GM19099 (cell line): Measurements from ENCODE around the gene NR4A3.

Source experiments
- POLR2A ChIP-seq: IDR thresholded peaks from 3 replicates; pipeline ENCODE4 v1.6.1; 2011; ENCODE audit warnings: low read depth; ENCODE audit not compliant: insufficient read length; ENCODE audit errors: extremely low read depth

NR4A3 gene

DNA sequence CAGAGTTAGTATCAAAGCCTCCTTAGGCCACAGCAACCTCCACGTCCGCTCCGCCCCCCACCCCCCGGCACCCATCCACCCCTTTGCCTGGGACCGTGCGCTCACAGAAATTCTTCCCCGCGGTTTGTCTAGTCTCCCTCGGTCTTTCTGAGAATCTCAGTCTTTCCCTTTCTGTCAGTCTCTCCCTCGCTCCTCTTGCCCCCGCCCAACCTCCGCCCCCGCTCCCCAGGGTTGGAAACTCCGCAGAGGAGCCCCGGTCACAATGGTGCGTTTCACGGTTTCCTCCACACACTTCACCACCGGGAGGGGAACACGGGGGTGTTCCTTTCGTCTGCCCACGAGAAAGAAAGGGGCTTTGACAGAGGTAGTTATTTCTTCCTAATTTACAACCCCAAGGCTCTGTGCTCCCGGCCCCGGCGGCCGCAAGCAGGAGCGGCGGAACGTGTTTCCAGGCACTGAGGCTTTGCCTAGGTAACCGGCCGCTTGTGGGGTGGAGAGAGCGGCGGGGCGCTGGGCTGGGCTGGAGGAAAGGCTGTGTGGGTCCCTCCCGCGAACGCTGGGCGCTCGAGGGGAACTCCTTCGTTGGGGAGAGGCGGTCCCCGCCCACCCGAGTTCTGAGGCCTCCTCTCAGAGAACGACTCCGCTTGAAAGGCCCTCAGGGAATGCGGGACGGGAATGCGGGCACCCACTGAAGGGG is 2.1 kb downstream of the NR4A3 start:
- no peak for TF ChIP-seq POLR2A

DNA sequence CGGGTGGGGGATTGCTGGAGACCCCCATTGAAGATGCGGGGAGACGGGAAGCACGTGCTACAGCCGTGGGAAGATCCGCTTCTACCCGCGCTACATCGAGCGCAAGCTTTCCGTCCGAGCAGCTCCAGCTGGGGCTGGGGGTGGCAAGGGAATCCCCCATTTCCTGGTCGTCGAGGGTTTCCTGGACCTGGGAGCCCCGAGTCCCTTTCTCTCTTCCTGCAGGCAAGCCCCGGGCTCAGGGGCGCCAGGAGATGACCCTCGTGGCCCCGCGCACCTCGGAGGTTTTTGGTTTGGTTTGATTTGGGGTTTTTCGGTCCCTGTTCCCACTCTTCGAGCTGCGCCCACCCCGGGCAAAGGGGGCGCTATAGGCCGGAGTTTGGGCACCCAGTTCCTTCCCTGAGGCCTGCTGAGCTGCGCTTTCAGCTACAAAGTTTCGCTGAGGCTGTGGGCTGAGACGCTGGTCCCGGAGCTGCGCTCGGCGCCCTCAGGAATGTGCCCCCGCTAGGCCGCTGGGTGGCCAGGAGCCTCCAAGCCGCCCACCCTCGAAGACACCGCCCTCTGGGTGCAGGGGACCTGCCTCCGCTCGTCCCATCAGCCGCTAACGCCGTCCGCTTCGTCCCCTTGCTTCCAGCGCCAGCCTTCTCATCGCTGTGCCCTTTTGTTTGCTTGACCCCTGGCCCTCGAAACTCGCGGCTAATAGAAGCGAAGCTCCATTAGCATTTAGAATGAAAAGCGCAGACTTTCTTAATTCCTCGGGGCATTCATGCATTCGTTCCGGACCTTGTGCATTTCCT is 2.9 kb downstream of the NR4A3 start:
- no peak for TF ChIP-seq POLR2A

DNA sequence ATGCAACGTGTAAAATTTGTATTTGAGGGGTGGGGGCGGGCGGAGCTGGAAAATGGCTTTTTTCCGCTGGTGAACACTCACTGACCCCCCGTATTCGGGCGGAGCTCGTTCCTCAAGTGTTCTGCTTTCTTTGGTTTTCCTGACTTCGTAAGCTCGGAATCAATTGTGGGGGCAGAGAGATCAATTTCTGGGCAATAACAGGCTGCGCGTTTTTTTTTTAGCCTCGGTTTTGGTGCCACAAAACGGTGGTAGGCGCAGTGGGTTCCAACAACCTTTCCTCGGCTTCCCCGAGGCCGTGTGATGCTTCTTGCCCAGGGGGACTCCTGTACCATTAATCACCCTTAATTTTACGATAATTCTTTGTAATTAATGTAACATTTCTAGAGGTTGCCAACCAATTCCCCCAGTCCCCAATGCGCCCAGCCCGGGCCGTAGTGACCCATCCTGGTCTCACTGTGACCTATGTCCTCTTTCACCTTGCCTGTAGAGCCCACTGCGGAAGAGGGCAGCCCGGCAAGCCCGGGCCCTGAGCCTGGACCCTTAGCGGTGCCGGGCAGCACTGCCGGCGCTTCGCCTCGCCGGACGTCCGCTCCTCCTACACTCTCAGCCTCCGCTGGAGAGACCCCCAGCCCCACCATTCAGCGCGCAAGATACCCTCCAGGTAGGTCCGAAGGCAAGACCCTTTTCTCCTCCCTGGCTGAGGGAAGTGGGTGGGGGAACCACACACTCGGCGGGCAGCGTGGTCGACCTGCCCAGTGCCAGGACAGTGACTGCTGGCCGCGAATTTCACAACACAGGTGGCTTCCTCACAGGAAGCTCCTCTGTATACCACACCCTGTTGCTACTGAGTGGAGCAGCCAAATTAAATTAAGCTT is 3.7 kb downstream of the NR4A3 start:
- TF ChIP-seq POLR2A = no peak

DNA sequence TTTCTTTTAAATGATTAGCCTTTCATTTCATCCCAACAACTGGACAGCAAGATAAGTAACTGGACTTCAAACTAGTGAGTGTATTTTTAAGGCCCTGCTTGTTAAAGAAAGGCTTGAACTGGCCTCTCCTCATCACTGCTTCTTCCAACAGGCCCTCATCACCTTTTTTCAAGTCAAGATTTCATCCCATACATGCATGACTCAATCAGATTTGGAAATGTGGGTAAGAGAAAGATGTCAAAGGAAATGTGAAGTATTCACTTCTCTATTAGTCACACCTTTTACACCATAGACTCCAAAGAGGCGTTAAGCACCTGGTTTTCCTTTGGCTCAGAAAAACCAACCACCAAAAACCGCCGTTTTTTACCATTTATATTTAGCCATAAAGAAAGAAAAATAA is 4.9 kb downstream of the NR4A3 start:
- no peak for TF ChIP-seq POLR2A

DNA sequence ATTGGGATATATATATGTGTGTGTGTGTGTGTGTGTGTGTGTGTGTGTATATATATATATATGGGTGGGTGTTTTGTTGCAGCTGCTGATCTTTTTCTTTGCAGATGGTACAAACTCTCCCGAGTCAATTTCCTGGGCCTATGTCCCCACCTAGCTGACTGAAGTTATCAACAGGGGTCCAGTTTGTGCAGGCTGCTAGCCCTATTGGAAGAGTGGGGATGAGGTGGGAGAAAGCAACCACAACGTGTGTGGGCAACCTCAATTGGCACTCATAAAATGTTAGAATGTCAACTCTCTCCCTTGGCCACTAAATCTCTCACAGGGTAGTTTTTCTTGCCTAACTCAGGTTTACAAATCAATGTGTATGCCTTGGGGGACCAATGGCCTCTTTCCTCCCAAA is 5.6 kb downstream of the NR4A3 start:
- TF ChIP-seq POLR2A = no peak

DNA sequence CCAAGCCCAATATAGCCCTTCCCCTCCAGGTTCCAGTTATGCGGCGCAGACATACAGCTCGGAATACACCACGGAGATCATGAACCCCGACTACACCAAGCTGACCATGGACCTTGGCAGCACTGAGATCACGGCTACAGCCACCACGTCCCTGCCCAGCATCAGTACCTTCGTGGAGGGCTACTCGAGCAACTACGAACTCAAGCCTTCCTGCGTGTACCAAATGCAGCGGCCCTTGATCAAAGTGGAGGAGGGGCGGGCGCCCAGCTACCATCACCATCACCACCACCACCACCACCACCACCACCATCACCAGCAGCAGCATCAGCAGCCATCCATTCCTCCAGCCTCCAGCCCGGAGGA is 6.3 kb downstream of the NR4A3 start:
- TF ChIP-seq POLR2A = no peak

DNA sequence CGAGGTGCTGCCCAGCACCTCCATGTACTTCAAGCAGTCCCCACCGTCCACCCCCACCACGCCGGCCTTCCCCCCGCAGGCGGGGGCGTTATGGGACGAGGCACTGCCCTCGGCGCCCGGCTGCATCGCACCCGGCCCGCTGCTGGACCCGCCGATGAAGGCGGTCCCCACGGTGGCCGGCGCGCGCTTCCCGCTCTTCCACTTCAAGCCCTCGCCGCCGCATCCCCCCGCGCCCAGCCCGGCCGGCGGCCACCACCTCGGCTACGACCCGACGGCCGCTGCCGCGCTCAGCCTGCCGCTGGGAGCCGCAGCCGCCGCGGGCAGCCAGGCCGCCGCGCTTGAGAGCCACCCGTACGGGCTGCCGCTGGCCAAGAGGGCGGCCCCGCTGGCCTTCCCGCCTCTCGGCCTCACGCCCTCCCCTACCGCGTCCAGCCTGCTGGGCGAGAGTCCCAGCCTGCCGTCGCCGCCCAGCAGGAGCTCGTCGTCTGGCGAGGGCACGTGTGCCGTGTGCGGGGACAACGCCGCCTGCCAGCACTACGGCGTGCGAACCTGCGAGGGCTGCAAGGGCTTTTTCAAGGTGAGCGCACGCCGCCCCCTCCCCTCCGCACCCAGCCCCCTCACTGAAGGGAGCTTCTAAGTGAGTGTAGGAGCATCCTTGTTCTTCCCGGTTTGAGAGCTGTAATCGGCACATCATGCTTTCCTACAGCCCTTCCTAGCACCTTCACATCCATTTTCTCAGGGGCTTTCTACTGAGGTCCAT is 6.9 kb downstream of the NR4A3 start:
- TF ChIP-seq POLR2A = no peak

DNA sequence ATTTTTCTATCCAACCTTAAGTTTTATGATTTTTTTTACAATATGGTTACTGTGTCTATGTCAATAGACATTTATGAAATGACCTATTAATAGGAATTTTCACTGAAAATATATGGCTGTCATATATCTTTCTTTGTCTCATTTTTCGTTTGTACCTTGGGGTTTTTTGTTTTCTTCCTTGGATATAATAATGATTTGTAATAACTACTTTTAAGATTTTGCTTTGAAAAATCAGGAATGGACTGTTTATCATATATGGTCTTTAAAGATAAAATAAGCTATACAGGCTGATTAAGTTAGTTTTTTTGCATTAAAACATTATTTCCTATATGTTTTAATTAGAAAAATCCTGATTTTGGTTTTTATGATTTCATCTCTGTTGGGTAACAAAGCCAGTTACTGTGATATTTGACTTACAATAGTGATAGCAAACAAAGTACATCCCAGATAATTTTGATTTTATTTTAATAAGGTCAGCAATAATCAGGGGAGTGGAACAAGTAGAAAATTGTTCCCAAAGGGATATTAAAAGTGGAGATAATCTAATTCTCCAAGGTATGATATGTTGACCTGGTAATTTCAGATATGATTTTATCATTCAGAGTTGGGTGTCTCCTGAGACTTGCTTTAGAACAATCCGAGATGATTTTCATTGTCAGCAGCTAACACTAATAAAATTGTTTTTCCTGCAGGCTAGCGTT is 10.3 kb downstream of the NR4A3 start:
- no peak for TF ChIP-seq POLR2A

DNA sequence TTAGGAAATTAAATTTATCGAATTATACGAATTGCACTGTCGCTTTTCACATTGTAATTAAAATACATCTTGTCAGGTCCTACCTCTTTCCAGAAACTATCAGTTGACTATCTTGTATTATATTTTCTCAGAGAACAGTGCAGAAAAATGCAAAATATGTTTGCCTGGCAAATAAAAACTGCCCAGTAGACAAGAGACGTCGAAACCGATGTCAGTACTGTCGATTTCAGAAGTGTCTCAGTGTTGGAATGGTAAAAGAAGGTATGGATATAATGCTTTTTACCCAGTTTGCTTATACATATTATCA is 10.8 kb downstream of the NR4A3 start:
- no peak for TF ChIP-seq POLR2A

DNA sequence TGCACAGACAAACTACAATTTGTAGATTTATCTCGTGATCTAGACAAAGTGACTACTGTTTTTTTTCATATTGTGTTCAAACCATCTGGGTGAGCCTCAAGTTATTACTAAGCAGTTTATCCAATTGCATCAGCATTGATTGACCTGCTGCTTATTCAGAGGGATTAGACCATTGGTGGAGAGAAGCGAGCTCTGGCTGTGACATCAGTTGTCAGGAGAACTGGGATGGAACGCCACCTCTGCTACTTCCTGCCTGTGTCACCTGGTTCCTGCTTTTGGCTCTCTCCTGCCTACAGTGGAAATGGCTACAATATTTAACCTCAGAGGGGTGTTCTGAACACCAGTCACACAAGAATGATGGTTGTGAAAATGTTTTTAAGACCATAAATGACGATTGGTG is 12.1 kb downstream of the NR4A3 start:
- no peak for TF ChIP-seq POLR2A

DNA sequence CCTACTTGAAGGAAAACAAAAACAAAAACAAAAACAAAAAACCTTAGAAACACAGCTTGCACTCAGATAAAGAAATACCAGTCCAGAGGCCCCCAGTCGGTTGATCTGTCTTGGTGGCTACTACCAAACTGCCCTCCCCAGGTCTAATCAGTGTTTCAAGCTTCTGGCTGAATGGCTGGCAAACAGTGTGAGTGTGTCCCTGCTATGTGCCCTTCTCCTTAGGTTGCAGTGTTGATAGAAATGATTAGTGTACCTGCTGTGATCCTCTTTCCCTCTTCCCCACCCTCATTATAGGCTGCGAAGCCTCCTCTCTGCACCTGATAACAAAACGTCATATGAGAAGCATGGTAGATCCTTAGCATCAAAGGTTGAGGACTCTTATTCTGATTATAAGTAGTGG is 12.8 kb downstream of the NR4A3 start:
- TF ChIP-seq POLR2A = no peak

DNA sequence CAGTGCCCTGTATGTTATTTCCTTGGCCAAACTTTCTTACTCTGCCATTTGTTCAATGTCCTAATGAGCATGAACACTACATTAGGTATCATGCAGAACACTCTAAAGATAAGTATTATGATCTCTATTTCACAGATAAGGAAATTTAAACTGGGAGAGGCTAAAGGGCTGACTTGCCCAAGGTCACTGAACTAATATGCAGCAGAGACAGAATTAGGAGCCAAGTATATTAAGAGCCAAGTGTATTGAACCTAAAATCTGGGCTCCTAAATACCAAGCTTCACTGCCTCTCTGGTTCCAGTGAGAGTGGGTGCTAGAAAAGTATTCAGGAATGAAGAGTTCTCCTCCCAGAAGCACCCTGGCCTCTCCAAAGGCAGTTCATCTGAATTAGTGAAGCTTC is 13.5 kb downstream of the NR4A3 start:
- TF ChIP-seq POLR2A = no peak

DNA sequence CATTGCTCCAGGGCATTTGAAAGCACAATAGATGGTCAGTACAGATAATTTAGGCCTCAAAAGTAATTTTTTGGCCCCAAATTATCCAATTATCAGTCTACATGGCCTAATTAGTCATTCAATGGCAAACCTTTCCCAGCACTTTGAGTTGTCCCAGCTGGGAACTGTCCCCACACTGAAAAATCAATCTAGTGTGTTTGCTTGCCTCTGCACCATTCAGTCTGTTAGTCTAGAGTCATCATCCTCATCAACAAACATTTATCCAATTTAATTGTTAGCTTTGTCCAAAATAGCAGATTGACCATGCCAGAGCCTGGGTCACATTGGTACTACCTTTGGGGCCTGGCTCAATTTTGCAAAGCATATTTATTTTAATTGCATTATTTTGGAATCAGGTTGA is 13.9 kb downstream of the NR4A3 start:
- no peak for TF ChIP-seq POLR2A

DNA sequence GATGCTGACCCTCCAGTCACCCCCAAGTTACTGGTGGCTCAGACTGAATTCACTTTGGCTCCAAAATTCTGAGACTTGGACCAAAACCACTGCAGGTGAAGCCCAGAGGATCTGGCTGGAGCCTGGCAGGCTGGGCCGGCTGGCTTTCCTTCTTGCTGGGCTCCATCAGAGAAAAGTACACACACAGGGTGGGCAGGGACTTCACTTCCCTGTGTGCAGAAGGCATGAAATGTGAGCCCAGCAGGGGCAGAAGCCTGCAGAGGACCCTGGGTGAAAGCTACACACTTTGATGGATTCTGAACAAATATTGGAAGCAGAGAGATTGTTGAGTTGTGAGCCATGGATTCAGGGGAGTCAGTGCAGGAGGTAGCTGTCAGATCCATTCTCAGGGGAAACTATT is 18.4 kb downstream of the NR4A3 start:
- TF ChIP-seq POLR2A = no peak

DNA sequence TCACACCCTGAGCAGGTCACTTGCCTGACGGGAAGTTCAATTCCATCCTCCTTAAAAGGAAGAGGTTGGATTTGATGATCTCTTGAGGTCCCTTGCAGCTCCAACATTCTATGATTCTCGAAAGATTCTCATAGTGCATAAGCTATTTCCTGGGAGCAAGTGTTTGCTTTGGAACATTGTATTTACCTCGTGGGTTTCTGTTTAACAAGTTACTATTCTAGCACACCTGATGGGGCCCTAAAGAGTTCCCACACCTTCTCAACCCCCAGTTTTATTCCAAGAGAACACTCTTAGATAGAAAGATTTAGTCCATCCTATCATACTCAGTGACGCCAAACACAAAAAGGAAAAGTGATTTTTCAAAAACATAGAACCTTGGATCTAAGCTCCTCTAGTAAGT is 23.4 kb downstream of the NR4A3 start:
- no peak for TF ChIP-seq POLR2A

DNA sequence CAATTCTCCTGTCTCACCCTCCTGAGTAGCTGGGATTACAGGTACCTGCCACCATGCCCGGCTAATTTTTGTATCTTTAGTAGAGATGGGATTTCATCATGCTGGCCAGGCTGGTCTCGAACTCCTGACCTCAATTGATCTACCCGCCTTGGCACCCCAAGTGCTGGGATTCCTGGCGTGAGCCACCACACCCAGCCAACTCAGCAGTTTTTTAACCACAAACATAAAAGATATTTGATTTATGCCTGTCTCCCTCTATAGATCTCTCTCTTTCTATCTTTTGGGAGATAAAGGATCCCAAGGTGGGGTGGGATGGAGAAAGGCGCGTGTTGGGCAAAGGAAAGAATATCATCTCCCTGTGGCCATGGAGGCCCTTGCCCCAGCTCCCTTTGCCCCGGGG is 26.8 kb downstream of the NR4A3 start:
- no peak for TF ChIP-seq POLR2A
